IPS DF 6.9 (cell line): ENCODE results near the gene TMEM60.

Source experiments
- DNase-seq: peaks from one replicate; pipeline ENCODE4 v3.0.0-alpha.2; 2013; ENCODE audit warnings: low read depth, low spot score
- H3K27ac ChIP-seq: one replicate; pipeline ENCODE4 v1.5.1; 2013; ENCODE audit warnings: low read length, control low read depth
- H3K27me3 ChIP-seq: 2 replicates; pipeline ENCODE4 v1.6.1; 2013; ENCODE audit warnings: mild to moderate bottlenecking, low read length; ENCODE audit not compliant: control insufficient read depth, insufficient read depth
- H3K36me3 ChIP-seq: 2 replicates; pipeline ENCODE4 v1.6.1; 2013; ENCODE audit warnings: low read length; ENCODE audit not compliant: control insufficient read depth, insufficient read depth
- H3K4me1 ChIP-seq: 2 replicates; pipeline ENCODE4 v1.6.1; 2013; ENCODE audit warnings: low read length; ENCODE audit not compliant: control insufficient read depth, insufficient read depth
- H3K4me3 ChIP-seq: 2 replicates; pipeline ENCODE4 v1.5.1; 2013; ENCODE audit warnings: mild to moderate bottlenecking, low read length
- H3K9me3 ChIP-seq: 2 replicates; pipeline ENCODE4 v1.6.1; 2013; ENCODE audit warnings: low read length, inconsistent platforms; ENCODE audit not compliant: control insufficient read depth, insufficient read depth
- WGBS: extraction: QIAGEN DNeasy Blood & Tissue Kit; methylation state at CpG from one replicate; pipeline ENCODE4 v1.1.7; 2013; ENCODE audit warnings: mixed read lengths, missing lambda C conversion rate; ENCODE audit not compliant: insufficient read length, insufficient coverage; 5-methylcytosine and 5-hydroxymethylcytosine counted together

The TMEM60 gene

GRCh38 chr7:77831481-77831880 lies 33.2 kb upstream of the TMEM60 start:
- no CpG with 5 or more reads among the region's 7 CpGs for WGBS
- Histone ChIP-seq H3K27ac (no peak overlapping the region), H3K9me3 (no peaks in the 10 kb centered on the region), H3K36me3 (no peaks in the 10 kb centered on the region), H3K27me3 (no peaks in the 10 kb centered on the region), H3K4me3 (no peak overlapping the region), H3K4me1 (no peaks in the 10 kb centered on the region)
- DNase-seq, result no peak

- no CpG with 5 or more reads among the region's 8 CpGs for WGBS
Observed at GRCh38 chr7:77830649-77831355, 32.6 kb upstream of the TMEM60 start.

GRCh38 chr7:77827999-77828398 lies 29.8 kb upstream of the TMEM60 start:
- no peaks in the 10 kb centered on the region for H3K36me3 ChIP-seq
- H3K4me1 ChIP-seq, result no peaks in the 10 kb centered on the region
- H3K27ac ChIP-seq, result no peak overlapping the region
- no peaks in the 10 kb centered on the region for H3K27me3 ChIP-seq
- no peak overlapping the region for H3K4me3 ChIP-seq
- DNase-seq, result no peak
- H3K9me3 ChIP-seq, result no peaks in the 10 kb centered on the region
- WGBS, result no CpG with 5 or more reads among the region's 2 CpGs

More at GRCh38 chr7:77830649-77831355, 32.6 kb upstream of the TMEM60 start:
- Histone ChIP-seq H3K4me3 (no peak overlapping the region), H3K36me3 (no peaks in the 10 kb centered on the region), H3K4me1 (no peaks in the 10 kb centered on the region), H3K27ac (no peak overlapping the region), H3K9me3 (no peaks in the 10 kb centered on the region), H3K27me3 (no peaks in the 10 kb centered on the region)
- DNase-seq, result no peak

GRCh38 chr7:77826300-77826699 lies 28.1 kb upstream of the TMEM60 start:
- H3K27ac ChIP-seq, result no peak overlapping the region

GRCh38 chr7:77825131-77825530 lies 26.9 kb upstream of the TMEM60 start:
- no peaks in the 10 kb centered on the region for H3K4me1 ChIP-seq
- H3K36me3 ChIP-seq, result no peaks in the 10 kb centered on the region
- no peaks in the 10 kb centered on the region for H3K27me3 ChIP-seq
- no peaks in the 10 kb centered on the region for H3K9me3 ChIP-seq
- no peak overlapping the region for H3K4me3 ChIP-seq
- no peak overlapping the region for H3K27ac ChIP-seq
- whole genome bisulfite sequencing, result no CpG with 5 or more reads among the region's 3 CpGs
- DNase-seq, result no peak

More at GRCh38 chr7:77826300-77826699, 28.1 kb upstream of the TMEM60 start:
- H3K36me3 ChIP-seq, result no peaks in the 10 kb centered on the region
- DNase-seq, result no peak
- H3K9me3 ChIP-seq, result no peaks in the 10 kb centered on the region
- no peaks in the 10 kb centered on the region for H3K27me3 ChIP-seq
- no CpG with 5 or more reads among the region's 2 CpGs for WGBS
- H3K4me3 ChIP-seq, result no peak overlapping the region
- no peaks in the 10 kb centered on the region for H3K4me1 ChIP-seq

- H3K4me3 ChIP-seq, result no peak overlapping the region
- H3K27ac ChIP-seq, result no peak overlapping the region
- no peaks in the 10 kb centered on the region for H3K4me1 ChIP-seq
- H3K9me3 ChIP-seq, result no peaks in the 10 kb centered on the region
- H3K36me3 ChIP-seq, result no peaks in the 10 kb centered on the region
- DNase-seq, result no peak
- WGBS, result no CpG with 5 or more reads among the region's 5 CpGs
- no peaks in the 10 kb centered on the region for H3K27me3 ChIP-seq
Observed at GRCh38 chr7:77824636-77825035, 26.4 kb upstream of the TMEM60 start.

GRCh38 chr7:77823787-77824186 lies 25.6 kb upstream of the TMEM60 start:
- Histone ChIP-seq H3K9me3 (no peaks in the 10 kb centered on the region), H3K36me3 (no peaks in the 10 kb centered on the region), H3K27ac (no peak overlapping the region), H3K27me3 (no peaks in the 10 kb centered on the region), H3K4me3 (no peak overlapping the region), H3K4me1 (no peaks in the 10 kb centered on the region)
- no peak for DNase-seq
- WGBS, result 100% methylated on average over 1 of the region's 2 CpGs

GRCh38 chr7:77822269-77822668 lies 24.0 kb upstream of the TMEM60 start:
- H3K27ac ChIP-seq, result no peak overlapping the region
- no peak for DNase-seq
- no peaks in the 10 kb centered on the region; the same call in 1 of the 2 replicates for H3K36me3 ChIP-seq
- no peaks in the 10 kb centered on the region for H3K27me3 ChIP-seq
- no peak overlapping the region for H3K4me3 ChIP-seq
- H3K9me3 ChIP-seq, result no peaks in the 10 kb centered on the region
- H3K4me1 ChIP-seq, result no peaks in the 10 kb centered on the region
- WGBS, result no CpG with 5 or more reads among the region's 1 CpG

GRCh38 chr7:77820967-77821366 lies 22.7 kb upstream of the TMEM60 start:
- no peak for DNase-seq
- H3K27me3 ChIP-seq, result no peaks in the 10 kb centered on the region
- no peaks in the 10 kb centered on the region for H3K4me1 ChIP-seq
- no peaks in the 10 kb centered on the region for H3K9me3 ChIP-seq
- WGBS, result no CpG with 5 or more reads among the region's 2 CpGs
- H3K36me3 ChIP-seq, result no peaks in the 10 kb centered on the region; the same call in 1 of the 2 replicates
- no peak overlapping the region for H3K27ac ChIP-seq
- H3K4me3 ChIP-seq, result no peak overlapping the region

GRCh38 chr7:77819021-77819420 lies 20.8 kb upstream of the TMEM60 start:
- DNase-seq, result no peak
- H3K9me3 ChIP-seq, result no peaks in the 10 kb centered on the region
- no peak overlapping the region for H3K27ac ChIP-seq
- H3K27me3 ChIP-seq, result no peaks in the 10 kb centered on the region
- no peaks in the 10 kb centered on the region for H3K4me1 ChIP-seq
- no peak overlapping the region for H3K4me3 ChIP-seq
- no peaks in the 10 kb centered on the region; the same call in 1 of the 2 replicates for H3K36me3 ChIP-seq

GRCh38 chr7:77813180-77813579 lies 14.9 kb upstream of the TMEM60 start:
- H3K36me3 ChIP-seq, result no peaks in the 10 kb centered on the region; the same call in 1 of the 2 replicates
- H3K9me3 ChIP-seq, result no peaks in the 10 kb centered on the region
- no CpG with 5 or more reads among the region's 2 CpGs for WGBS
- H3K27me3 ChIP-seq, result no peaks in the 10 kb centered on the region
- no peak overlapping the region for H3K4me3 ChIP-seq
- no peak for DNase-seq
- H3K27ac ChIP-seq, result no peak overlapping the region
- H3K4me1 ChIP-seq, result no peaks in the 10 kb centered on the region
